Panc1 (cell line): ENCODE data around the gene ABCC12.

ENCODE experiments used
- CTCF ChIP-seq: fragments of 450-650 bp; IDR thresholded peaks from 2 replicates; pipeline ENCODE4 v1.5.1; 2017; ENCODE audit warnings: mild to moderate bottlenecking
- REST ChIP-seq, 2 experiments: IDR thresholded peaks; 2 replicates each; pipeline ENCODE4 v1.6.1; 2011 to 2012; ENCODE audit warnings: low read depth in 2 of 2, control low read depth in 1 of 2, low read length in 1 of 2, mild to moderate bottlenecking in 1 of 2, moderate library complexity in 1 of 2; ENCODE audit not compliant: insufficient read depth in 1 of 2

- TF ChIP-seq CTCF = no peak
- TF ChIP-seq REST (IDR thresholded peaks at IDR 0.05; ENCODE audit: insufficient read depth in 1 of 2, low read depth in 2 of 2, low read length in 1 of 2) = no peak
Measured at GRCh38 chr16:48182979-48183537, 27.3 kb upstream of the ABCC12 start.
